IPS DF 6.9 (cell line): ENCODE results near the gene C1orf210.

Experiments
- DNase-seq: peaks from one replicate; pipeline ENCODE4 v3.0.0-alpha.2; 2013; ENCODE audit warnings: low read depth, low spot score
- H3K27ac ChIP-seq: one replicate; pipeline ENCODE4 v1.5.1; 2013; ENCODE audit warnings: low read length, control low read depth
- H3K27me3 ChIP-seq: 2 replicates; pipeline ENCODE4 v1.6.1; 2013; ENCODE audit warnings: mild to moderate bottlenecking, low read length; ENCODE audit not compliant: control insufficient read depth, insufficient read depth
- H3K36me3 ChIP-seq: 2 replicates; pipeline ENCODE4 v1.6.1; 2013; ENCODE audit warnings: low read length; ENCODE audit not compliant: control insufficient read depth, insufficient read depth
- H3K4me1 ChIP-seq: 2 replicates; pipeline ENCODE4 v1.6.1; 2013; ENCODE audit warnings: low read length; ENCODE audit not compliant: control insufficient read depth, insufficient read depth
- H3K4me3 ChIP-seq: 2 replicates; pipeline ENCODE4 v1.5.1; 2013; ENCODE audit warnings: mild to moderate bottlenecking, low read length
- H3K9me3 ChIP-seq: 2 replicates; pipeline ENCODE4 v1.6.1; 2013; ENCODE audit warnings: low read length, inconsistent platforms; ENCODE audit not compliant: control insufficient read depth, insufficient read depth
- WGBS: extraction: QIAGEN DNeasy Blood & Tissue Kit; methylation state at CpG from one replicate; pipeline ENCODE4 v1.1.7; 2013; ENCODE audit warnings: mixed read lengths, missing lambda C conversion rate; ENCODE audit not compliant: insufficient read length, insufficient coverage; 5-methylcytosine and 5-hydroxymethylcytosine counted together

C1orf210 gene

DNA sequence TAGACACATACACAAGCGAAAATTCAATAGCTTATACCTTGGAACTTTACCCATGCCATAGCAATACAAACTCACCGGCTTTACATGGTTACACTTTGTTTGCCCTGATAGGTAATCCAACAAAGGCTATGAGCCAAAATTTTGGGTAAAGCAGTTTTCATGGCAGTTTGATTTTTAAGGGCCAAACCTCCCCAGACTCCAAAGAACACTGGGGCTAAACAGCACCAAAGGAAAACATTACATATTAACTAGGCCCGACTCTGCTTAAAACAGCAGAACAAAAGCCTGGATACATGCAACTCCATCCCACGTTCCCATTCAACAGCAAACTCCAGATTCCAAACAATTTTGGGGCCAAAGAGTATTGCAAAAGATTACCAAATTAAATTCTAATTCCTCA is 19.9 kb downstream of the C1orf210 start:
- H3K27me3 ChIP-seq = no peaks in the 10 kb centered on the region
- no CpG with 5 or more reads among the region's 4 CpGs for WGBS
- peaks cover 2% of the 10 kb centered on the region for H3K4me1 ChIP-seq
- H3K4me3 ChIP-seq = no peak overlapping the region
- H3K36me3 ChIP-seq = no peaks in the 10 kb centered on the region
- DNase-seq = no peak
- no peaks in the 10 kb centered on the region; the same call in 1 of the 2 replicates for H3K9me3 ChIP-seq
- H3K27ac ChIP-seq = no peak overlapping the region

DNA sequence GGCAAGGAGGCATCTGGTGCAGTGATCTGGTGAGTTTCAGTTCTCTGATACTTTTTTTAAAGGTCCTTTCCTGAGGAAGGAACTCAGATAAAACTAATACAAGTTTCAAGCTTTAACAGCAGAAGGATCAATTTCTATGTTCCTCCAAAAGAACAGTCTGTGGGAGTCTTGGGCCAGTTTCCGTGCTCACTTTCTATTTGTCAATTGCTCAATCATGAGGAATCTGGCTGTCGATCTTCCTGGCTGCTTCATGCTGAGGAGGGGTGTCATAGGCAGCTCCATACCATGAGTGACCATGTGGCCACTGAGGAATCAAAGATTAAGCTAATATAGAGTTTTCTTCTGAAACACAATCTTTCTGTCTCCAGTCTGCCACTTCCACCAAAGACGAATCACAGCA is 27.0 kb downstream of the C1orf210 start:
- Histone ChIP-seq H3K4me1 (no peaks in the 10 kb centered on the region), H3K4me3 (no peak overlapping the region), H3K9me3 (peaks cover 3% of the 10 kb centered on the region), H3K27ac (no peak overlapping the region), H3K36me3 (no peaks in the 10 kb centered on the region), H3K27me3 (no peaks in the 10 kb centered on the region)
- WGBS = no CpG with 5 or more reads among the region's 3 CpGs
- DNase-seq = no peak

DNA sequence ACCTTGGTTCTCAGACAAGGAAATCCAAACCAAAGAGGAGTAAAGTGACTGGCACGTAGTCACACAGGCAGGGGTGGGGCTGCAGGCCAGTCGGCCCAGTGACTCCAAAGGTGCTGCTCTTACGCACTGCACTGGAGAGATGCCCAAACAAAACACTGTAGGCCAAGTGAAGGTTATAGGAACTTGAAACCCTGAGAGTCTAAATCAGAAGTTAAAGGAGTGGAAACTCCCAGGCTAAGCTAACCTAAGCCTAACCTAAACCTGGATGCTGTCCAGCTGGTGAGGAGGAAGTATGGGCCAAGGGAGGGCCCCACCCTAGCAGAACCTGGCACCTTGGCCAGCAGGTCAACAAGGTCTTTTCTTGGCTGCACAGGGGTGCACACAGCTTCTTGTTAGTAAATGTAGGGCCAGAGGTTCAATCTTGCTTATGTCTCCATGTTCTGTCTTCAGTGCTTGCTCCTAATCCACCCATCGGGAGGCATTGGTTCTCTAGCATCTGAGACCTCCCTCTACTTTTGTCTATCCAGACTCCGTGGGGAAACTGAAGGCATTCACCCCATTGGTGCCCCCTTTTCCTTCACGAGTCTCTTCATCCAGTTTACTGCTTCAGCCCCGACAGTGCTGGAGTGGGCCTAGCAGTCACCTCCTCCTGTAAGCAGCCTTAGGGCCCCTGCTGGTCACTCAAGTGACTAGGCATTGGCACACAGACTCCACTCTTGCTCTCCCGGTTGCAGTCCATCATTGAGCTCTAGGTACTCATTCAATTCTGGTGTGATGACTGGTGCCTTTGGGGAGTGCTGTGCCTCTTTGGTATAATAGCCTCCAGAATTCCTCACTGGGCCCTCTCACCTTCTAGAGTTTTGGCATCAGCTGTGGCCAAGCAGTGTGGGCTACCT is 28.5 kb downstream of the C1orf210 start:
- DNase-seq = no peak
- no peaks in the 10 kb centered on the region for H3K4me1 ChIP-seq
- H3K27ac ChIP-seq = no peak overlapping the region
- no CpG with 5 or more reads among the region's 8 CpGs for WGBS
- no peaks in the 10 kb centered on the region for H3K36me3 ChIP-seq
- H3K27me3 ChIP-seq = no peaks in the 10 kb centered on the region
- H3K4me3 ChIP-seq = no peak overlapping the region
- H3K9me3 ChIP-seq = peaks cover 3% of the 10 kb centered on the region

DNA sequence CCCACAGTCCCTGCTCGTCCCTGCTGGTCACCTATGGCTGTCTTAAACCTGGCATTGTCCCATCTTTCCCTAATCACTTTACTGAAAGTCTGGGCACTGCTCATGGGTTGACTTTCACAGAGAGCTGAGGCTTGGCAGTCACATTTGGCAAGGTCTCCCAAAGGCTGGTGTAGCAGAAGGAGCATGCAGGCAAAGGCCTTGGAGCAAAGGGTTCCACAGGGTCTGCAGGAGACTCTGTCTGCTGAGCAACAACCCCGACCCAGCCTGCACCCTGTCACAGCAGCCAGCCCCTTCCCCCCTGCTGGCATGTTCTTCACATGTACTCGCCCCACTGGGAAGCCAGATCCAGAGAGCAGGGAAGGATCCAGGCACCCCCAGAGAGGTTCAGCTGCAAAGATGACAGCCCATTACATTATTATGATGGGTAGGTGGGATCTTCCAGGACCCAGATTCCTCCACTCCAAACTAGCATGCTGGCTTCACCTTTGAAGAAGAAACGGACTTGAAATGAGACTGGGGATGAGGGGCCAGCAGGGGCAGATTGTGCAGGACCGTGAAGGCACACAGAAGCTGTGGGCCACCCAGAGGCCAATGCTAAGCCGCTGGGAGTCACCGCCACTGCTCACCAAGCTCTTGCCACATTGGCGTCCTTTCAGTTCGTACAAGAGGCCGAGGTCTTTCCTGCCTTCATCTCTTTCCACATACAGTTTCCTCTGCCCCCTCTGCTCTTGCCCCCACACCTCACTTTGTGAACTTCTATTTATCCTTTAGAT is 29.8 kb downstream of the C1orf210 start:
- no peaks in the 10 kb centered on the region for H3K27me3 ChIP-seq
- WGBS = no CpG with 5 or more reads among the region's 10 CpGs
- no peak for DNase-seq
- no peak overlapping the region for H3K4me3 ChIP-seq
- H3K4me1 ChIP-seq = no peaks in the 10 kb centered on the region
- no peak overlapping the region for H3K27ac ChIP-seq
- H3K9me3 ChIP-seq = peaks cover 3% of the 10 kb centered on the region; the same call in 1 of the 2 replicates
- no peaks in the 10 kb centered on the region for H3K36me3 ChIP-seq

DNA sequence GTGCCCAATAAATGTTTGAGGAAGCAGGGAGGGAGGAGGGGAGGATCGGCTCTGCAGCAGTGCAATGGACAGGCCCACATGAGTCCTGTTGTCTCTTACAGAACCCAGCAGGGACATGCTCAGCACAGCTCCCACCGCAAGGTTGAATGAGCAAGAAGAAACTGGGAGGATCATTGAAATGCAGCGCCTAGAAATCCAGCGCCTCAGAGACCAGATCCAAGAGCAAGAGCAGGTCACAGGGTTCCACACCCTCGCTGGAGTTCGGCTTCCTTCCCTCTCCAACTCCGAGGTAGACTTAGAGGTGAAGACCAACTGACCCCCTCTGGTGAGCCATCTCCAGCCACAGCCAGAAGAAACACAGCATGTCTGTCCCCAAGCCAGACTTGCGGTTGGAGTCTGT is 31.5 kb downstream of the C1orf210 start:
- no CpG with 5 or more reads among the region's 8 CpGs for WGBS

DNA sequence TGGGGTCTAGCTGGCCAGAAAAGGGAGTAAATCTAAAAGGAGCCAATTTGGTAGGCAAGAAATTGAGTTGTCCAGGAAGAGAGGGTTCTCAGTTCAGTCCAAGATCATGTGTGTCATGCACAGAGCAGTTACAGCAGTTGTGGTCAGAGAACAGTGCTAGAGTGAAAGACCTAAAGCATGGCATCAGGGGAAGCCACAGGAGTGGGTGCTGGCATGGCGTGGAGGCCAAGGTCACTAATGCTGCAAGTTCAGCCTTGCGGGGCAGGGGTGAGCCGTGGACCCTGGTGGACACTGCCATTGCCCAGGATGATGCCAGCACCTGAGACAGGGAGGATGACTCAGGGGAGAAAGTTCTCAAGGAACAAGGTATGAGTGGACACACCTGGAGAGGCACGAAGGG is 32.2 kb downstream of the C1orf210 start:
- peaks cover 3% of the 10 kb centered on the region for H3K9me3 ChIP-seq
- no peak for DNase-seq
- H3K36me3 ChIP-seq = no peaks in the 10 kb centered on the region
- no peak overlapping the region for H3K4me3 ChIP-seq
- H3K27ac ChIP-seq = no peak overlapping the region
- no peaks in the 10 kb centered on the region for H3K4me1 ChIP-seq
- WGBS = no CpG with 5 or more reads among the region's 4 CpGs
- no peaks in the 10 kb centered on the region for H3K27me3 ChIP-seq

More for the DNA sequence above, 31.5 kb downstream of the C1orf210 start:
- Histone ChIP-seq H3K36me3 (no peaks in the 10 kb centered on the region), H3K27ac (no peak overlapping the region), H3K4me1 (no peaks in the 10 kb centered on the region), H3K4me3 (no peak overlapping the region), H3K27me3 (no peaks in the 10 kb centered on the region), H3K9me3 (peaks cover 3% of the 10 kb centered on the region)
- DNase-seq = no peak

DNA sequence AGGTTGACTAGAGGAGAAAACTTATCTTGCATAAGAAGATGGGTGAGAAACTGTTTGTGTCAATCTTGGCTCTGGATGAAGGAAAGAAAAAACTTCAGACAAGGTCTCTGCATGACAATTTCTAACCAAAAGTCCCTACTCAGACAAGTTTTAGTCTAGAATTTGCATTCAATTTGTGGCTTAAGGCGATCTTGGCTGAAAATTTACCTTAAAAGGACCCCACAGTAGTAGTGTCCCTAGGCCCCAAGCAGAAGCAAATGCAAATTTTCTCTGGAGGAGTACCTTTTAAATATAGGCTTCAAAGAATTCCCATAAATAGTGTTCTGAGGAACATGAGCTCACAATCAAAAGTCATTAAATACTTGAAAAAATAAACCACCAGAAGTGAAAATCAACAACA is 33.2 kb downstream of the C1orf210 start:
- no peaks in the 10 kb centered on the region for H3K36me3 ChIP-seq
- WGBS = no CpG with 5 or more reads among the region's 1 CpG
- H3K27me3 ChIP-seq = no peaks in the 10 kb centered on the region
- no peaks in the 10 kb centered on the region for H3K4me1 ChIP-seq
- H3K4me3 ChIP-seq = no peak overlapping the region
- no peak for DNase-seq
- H3K9me3 ChIP-seq = no peaks in the 10 kb centered on the region; the same call in 1 of the 2 replicates
- no peak overlapping the region for H3K27ac ChIP-seq

DNA sequence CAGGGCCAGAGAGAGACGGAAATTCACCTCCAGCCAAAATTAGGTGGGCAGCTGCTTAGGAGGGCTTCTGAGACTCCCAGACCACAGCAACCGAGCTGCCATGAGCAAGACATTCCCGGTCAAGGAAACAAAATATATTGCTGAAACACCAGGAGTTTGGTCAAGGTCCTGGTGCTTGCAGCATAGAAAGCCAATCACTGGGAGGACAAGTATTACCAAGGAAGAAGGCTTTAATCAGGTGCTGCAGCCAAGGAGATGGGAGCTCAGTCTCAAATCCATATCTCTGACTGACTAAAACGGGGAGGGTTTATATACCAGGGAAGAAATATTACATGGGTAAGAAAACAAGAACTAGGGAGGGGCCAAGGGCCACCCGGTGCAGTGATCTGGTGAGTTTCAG is 34.4 kb downstream of the C1orf210 start:
- WGBS = no CpG with 5 or more reads among the region's 5 CpGs
- Histone ChIP-seq H3K4me1 (no peaks in the 10 kb centered on the region), H3K27ac (no peak overlapping the region), H3K36me3 (no peaks in the 10 kb centered on the region), H3K27me3 (no peaks in the 10 kb centered on the region), H3K4me3 (no peak overlapping the region), H3K9me3 (no peaks in the 10 kb centered on the region; the same call in 1 of the 2 replicates)
- DNase-seq = no peak

DNA sequence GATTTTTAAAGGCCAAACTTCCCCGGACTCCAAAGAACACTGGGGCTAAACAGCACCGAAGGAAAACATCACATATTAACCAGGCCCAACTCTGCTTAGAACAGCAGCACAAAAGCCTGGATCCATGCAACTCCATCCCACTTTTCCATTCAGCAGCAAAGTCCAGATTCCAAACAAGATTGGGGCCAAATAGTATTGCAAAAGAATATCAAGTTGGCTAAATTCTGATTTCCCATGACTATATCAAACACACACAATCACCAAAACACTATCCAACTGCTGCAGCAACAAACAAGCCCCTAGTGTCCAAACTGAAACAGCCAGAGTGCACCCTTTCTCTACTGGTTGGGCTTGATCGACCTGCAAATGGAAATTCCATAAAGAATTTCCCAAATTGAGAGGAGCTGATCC is 35.0 kb downstream of the C1orf210 start:
- no peaks in the 10 kb centered on the region for H3K27me3 ChIP-seq

DNA sequence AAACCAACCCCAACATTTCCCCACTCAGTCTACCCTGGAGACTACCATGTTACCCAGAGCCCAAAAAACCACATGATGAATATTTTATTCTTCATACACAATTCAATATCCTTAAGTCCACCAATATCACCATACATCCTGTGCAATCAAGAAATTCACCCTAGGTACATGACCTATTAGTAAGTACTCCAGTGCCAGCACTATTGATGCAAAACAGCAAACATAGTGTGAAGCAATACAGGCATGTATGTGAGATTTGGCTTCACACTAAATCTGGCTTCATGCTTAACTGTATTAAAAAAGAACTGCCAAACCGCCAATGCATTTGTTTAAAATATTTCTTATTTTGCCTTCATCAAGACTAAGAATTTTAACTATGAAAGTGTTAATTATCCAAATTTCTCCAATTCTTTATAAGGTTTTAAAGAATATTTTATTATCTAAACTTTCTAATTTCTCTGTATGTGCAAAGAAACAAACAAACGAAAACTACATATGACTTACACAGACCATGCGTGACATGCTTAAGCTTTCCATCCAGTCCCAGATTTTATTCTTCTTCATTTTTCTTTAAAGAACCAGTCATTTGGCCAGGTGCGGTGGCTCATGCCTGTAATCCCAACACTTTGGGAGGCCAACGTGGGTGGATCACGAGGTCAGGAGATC is 38.0 kb downstream of the C1orf210 start:
- no CpG with 5 or more reads among the region's 6 CpGs for WGBS
- no peak overlapping the region for H3K27ac ChIP-seq
- H3K9me3 ChIP-seq = no peaks in the 10 kb centered on the region; the same call in 1 of the 2 replicates
- H3K27me3 ChIP-seq = no peaks in the 10 kb centered on the region
- no peak overlapping the region for H3K4me3 ChIP-seq
- H3K4me1 ChIP-seq = no peaks in the 10 kb centered on the region
- no peaks in the 10 kb centered on the region for H3K36me3 ChIP-seq
- DNase-seq = no peak

More for the DNA sequence above, 35.0 kb downstream of the C1orf210 start:
- WGBS = no CpG with 5 or more reads among the region's 3 CpGs
- Histone ChIP-seq H3K27ac (no peak overlapping the region), H3K4me3 (no peak overlapping the region), H3K4me1 (no peaks in the 10 kb centered on the region), H3K36me3 (no peaks in the 10 kb centered on the region), H3K9me3 (no peaks in the 10 kb centered on the region; the same call in 1 of the 2 replicates)
- DNase-seq = no peak
